Immature natural killer cell (primary cell): ENCODE measurements around the gene TMEM54. TPM values are rescaled to one million over a fixed set of nuclear protein-coding genes. Genes with fewer than 3 reads are reported as not detected.

Experiments used
- polyA plus RNA-seq, 3 donors: library from polyadenylated mRNA; unstranded; fragments of 300-500 nt; fragmentation: Illumina TruSeq; gene quantifications; one replicate each; pipeline ENCODE4 v1.2.3, GENCODE V29; 2021

Gene TMEM54
- polyA plus RNA-seq, 3 donors from 2014 or later = not detected

Other genes with a start within 250 kb of the TMEM54 start
- not detected for gene SYNC, start 198.6 kb downstream of the TMEM54 start, polyA plus RNA-seq
- 100 to 1,000 TPM; 103 to 168 (median 129) TPM for gene YARS1, start 84.0 kb downstream of the TMEM54 start, polyA plus RNA-seq
- 10 to 100 TPM in 2 of 3 donors, 1 to 10 TPM in 1; 9.9 to 21.4 (median 15.8) TPM for gene S100PBP, start 83.7 kb downstream of the TMEM54 start, polyA plus RNA-seq
- gene FNDC5, start 30.5 kb downstream of the TMEM54 start, polyA plus RNA-seq = not detected
- gene HPCA, start 14.9 kb downstream of the TMEM54 start, polyA plus RNA-seq = not detected
- 1 to 10 TPM; 1.0 to 3.2 (median 2.8) TPM for gene RNF19B, start 63.4 kb upstream of the TMEM54 start, polyA plus RNA-seq
- 100 to 1,000 TPM; 138 to 174 (median 143) TPM for gene AK2, start 135.5 kb upstream of the TMEM54 start, polyA plus RNA-seq
- gene AZIN2, start 179.8 kb upstream of the TMEM54 start, polyA plus RNA-seq = 1 to 10 TPM; 1.6 to 2.9 (median 1.8) TPM